IPS-11a (cell line): ENCODE measurements around the gene SNCG.

Experiments
- H3K4me3 ChIP-seq: one replicate; pipeline ENCODE4 v1.5.1; 2013; ENCODE audit warnings: low read depth, low read length, control low read depth

Gene SNCG

GRCh38 chr10:86960003-86960862 lies 1.8 kb downstream of the SNCG start:
- no peak overlapping the region for H3K4me3 ChIP-seq

- H3K4me3 ChIP-seq: no peak overlapping the region
Observed at GRCh38 chr10:86960863-86961434, 2.5 kb downstream of the SNCG start.

- no peak overlapping the region for H3K4me3 ChIP-seq
Observed at GRCh38 chr10:86961481-86962091, 3.2 kb downstream of the SNCG start.

- H3K4me3 ChIP-seq: no peak overlapping the region
Observed at GRCh38 chr10:86962136-86962980, 4.0 kb downstream of the SNCG start.

GRCh38 chr10:86962981-86963310 lies 4.5 kb downstream of the SNCG start:
- H3K4me3 ChIP-seq: no peak overlapping the region

- no peak overlapping the region for H3K4me3 ChIP-seq
Observed at GRCh38 chr10:86963341-86963919, 5.0 kb downstream of the SNCG start.

GRCh38 chr10:86964061-86964846 lies 5.9 kb downstream of the SNCG start:
- no peak overlapping the region for H3K4me3 ChIP-seq

- no peak overlapping the region for H3K4me3 ChIP-seq
Observed at GRCh38 chr10:86964847-86965190, 6.4 kb downstream of the SNCG start.

GRCh38 chr10:86965986-86966654 lies 7.7 kb downstream of the SNCG start:
- H3K4me3 ChIP-seq: no peak overlapping the region

GRCh38 chr10:86967481-86967941 lies 9.1 kb downstream of the SNCG start:
- no peak overlapping the region for H3K4me3 ChIP-seq

GRCh38 chr10:86968271-86968993 lies 10.0 kb downstream of the SNCG start, which contains the start of gene ADIRF:
Gene ADIRF (plus strand): TSS chr10:86968482. CDS start chr10:86968545, 63 bp downstream.
- H3K4me3 ChIP-seq: no peak within 1 kb of the TSS

GRCh38 chr10:86968994-86969355 lies 10.6 kb downstream of the SNCG start:
- no peak overlapping the region for H3K4me3 ChIP-seq

GRCh38 chr10:86969421-86970041 lies 11.1 kb downstream of the SNCG start:
- no peak overlapping the region for H3K4me3 ChIP-seq

GRCh38 chr10:86970162-86970981 lies 12.0 kb downstream of the SNCG start:
- peak overlapping the region; percentile 53 for H3K4me3 ChIP-seq

- peak overlapping the region; percentile 53 for H3K4me3 ChIP-seq
Observed at GRCh38 chr10:86970982-86971231, 12.5 kb downstream of the SNCG start.

- peak overlapping the region; percentile 53 for H3K4me3 ChIP-seq
Observed at GRCh38 chr10:86971232-86971991, 13.0 kb downstream of the SNCG start.
